ENCODE results near the gene MRPL16.
"Not testable (repeated sequence)": the region's sequence is repeated elsewhere in the genome, so short reads cannot be mapped to it uniquely, and the experiment has no call there.

Gene MRPL16
- 9.0 to 16.8 reads per million in 2 donors for total RNA-seq

DNA sequence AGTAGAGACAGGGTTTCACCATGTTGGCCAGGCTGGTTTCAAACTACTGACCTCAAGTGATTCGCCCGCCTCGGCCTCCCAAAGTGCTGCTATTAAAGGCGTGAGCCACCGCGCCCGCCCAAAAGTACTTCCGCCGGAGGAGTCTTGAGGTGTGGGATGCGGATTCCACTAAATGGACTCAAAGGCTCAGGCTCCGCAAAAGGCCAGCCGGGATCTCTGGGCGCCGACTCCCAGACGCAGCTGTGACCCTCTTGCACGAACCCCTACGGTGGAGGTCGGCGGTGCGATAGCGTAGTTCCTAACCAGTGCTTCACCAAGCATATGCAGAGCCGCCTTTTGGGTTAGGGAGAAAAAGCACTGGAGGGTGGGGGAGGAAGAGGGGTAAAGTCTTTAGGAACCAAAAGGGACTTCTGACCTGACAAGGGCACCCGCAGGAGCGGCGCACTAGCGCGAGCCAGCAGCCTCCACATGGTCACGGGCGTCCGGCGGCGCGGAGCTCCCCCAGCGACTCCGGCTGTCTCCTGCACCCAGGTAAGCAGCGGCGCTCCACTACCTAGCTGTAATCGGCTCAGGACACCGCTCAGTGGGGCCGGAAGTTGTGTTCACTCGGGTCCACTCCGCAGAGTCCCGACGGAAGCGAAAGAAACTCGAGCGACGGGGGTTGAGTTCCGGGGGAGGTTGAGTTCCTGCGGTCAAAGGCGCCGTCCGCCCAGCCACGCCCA, at the start of gene MRPL16:
TSS of gene MRPL16 (minus strand) at position 590 of the 722 bp plus-strand sequence. CDS start at position 470, 120 bp downstream.
- peak; percentile 68 to 94 (median 83) for DNase-seq

- no peak for DNase-seq
These were observed 49.1 kb upstream of the MRPL16 start for GRCh38 chr11:59859673-59860072.

- peak in 1 of 5 experiments; percentile 80 for DNase-seq
These were observed 47.2 kb upstream of the MRPL16 start for GRCh38 chr11:59857439-59858434.

DNA sequence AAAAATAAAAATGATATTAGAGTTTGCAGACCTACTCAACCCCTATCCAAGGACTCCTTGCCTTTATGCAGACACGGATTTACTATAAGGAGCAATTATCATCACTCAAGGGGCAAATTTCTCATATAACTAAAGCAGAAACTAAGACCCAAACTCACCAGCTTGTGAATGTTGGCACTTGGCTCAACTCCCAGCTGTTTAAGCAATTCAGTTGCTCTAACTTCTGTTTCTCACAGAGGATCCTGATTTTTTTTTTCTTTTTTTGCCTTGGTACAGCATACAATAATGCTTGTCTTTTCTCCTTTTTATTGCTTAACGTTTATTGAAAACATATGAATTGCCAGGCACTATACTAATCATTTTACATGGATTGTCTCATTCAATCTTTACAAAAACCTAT, 44.3 kb upstream of the MRPL16 start:
- DNase-seq: no peak

DNA sequence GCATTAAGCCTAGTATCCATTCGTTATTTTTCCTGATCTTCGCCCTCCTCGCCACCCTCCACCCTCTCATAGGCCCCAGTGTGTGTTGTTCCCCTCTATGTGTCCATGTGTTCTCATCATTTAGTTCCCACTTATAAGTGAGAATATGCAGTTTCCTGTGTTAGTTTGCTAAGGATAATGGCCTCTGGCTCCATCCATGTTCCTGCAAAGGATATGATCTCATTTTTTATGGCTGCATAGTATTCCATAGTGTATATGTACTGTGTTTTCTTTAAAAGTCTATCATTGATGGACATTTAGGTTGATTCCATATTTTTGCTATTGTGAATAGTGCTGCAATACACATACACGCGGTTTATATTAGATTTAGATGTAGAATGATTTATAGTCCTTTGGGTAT, 40.8 kb upstream of the MRPL16 start:
- DNase-seq: not testable (repeated sequence)

GRCh38 chr11:59849551-59849950, 39.0 kb upstream of the MRPL16 start:
- not testable (repeated sequence) for DNase-seq

- no peak for DNase-seq
These were observed 38.6 kb upstream of the MRPL16 start for GRCh38 chr11:59849129-59849528.

DNA sequence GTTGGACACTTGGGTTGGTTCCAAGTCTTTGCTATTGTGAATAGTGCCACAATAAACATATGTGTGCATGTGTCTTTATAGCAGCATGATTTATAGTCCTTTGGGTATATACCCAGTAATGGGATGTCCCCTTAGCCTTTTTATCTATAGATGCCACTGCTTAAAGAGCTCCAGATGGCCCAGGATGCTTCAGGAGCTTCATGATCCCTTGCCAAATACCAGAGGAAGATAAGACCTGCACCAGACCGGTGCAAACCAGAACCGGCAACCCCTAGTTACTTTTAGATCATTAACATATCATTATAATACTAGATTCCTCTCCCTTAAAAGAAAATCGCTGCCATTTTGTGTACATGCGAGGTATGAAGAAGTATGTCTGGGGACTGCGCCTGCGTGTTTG, 37.9 kb upstream of the MRPL16 start:
- DNase-seq: not testable (repeated sequence)

DNA sequence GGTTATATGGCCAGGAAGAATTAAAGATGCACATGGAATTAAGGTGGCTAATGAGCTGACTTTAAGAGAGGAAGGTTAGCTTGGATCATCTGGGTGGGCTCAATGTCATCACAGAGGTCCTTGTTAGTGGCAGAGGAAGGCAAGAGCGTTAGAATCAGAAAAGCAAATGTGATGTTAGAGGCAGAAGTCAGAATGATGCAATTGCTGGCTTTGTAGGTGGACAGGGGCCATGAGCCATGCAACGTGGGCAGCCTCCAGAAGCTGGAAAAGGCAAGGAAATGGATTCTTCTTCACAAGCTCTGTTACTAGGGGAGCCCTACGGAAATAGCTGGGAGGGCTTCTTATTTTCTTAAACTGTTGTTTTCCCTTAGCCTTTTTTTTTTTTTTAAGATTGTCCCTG, 37.0 kb upstream of the MRPL16 start:
- DNase-seq: no peak

GRCh38 chr11:59846556-59846955, 36.0 kb upstream of the MRPL16 start:
- no peak for DNase-seq

- DNase-seq: no peak
These were observed 34.8 kb upstream of the MRPL16 start, which contains the start of gene CBLIF for GRCh38 chr11:59845399-59845798. CBLIF (minus strand) TSS chr11:59845499; CDS start chr11:59845453, 46 bp downstream.

- no peak for DNase-seq
These were observed 31.7 kb upstream of the MRPL16 start for GRCh38 chr11:59842316-59842715.

GRCh38 chr11:59841514-59841913, 30.9 kb upstream of the MRPL16 start:
- no peak for DNase-seq

DNA sequence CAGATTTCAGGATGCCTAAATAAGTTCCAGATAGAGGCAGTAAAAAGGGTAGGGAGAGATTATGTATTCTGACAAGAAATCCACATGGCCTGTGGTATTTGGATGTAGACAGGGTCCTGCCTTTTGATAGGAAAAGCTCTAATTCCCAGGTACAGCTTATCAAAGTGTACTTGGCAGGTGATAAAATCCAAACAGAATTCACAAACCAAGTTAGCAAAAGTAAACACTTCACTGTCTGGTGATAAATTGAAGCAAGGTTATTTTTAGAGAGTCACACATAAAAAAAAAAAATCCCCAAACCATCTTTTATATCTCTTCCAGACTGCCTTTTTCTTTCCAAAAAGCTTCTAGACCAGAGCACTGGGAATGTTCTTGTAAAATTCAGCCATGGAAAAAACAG, 29.0 kb upstream of the MRPL16 start:
- no peak for DNase-seq

DNA sequence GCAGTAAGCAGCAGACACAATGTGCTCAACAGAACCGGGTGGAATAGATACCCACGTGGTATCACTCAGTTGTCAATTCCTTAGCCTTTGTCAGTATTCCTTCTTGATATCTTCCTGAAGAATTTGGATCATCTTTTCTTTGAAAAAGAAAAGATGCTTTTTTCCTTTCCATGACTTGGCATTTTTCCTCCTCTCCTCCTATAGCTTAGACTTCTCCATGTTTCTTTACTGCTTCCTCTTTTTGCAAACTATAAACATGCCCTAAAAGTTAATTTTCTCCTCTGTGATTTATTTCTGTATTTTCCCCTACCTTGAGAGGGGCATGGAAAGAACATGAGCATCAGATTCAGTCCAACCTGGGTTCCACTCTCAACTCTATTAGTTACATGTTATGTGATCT, 23.0 kb upstream of the MRPL16 start:
- DNase-seq: no peak

DNA sequence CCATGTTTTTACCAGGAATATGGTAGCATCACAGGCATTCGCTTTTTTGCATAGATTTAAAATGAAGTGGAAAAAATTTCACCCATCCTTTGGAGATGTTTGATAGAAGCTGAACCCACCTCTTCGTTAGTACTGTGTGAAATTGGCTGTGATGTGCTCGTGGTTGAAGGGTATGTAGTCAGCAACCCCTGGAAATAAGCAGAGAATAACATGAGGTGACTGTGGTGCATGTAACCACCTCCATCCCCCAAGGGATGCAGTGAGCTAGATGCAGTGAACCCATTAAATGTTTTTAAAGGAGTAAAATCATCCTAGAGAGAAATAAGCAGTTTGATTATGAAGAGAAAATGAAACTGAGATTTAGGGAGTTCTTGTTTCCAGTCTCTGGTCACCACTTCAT, 18.8 kb upstream of the MRPL16 start:
- no peak for DNase-seq

- DNase-seq: peak in 1 of 5 experiments; percentile 61
These were observed 12.5 kb upstream of the MRPL16 start for GRCh38 chr11:59822989-59823566.

GRCh38 chr11:59818572-59818971, 8.0 kb upstream of the MRPL16 start:
- peak in 1 of 5 experiments; percentile 61 for DNase-seq

- DNase-seq: not testable (repeated sequence)
These were observed 5.9 kb upstream of the MRPL16 start for GRCh38 chr11:59816434-59816833.

GRCh38 chr11:59815754-59816153, 5.2 kb upstream of the MRPL16 start:
- DNase-seq: no peak

- no peak for DNase-seq
These were observed 3.4 kb upstream of the MRPL16 start for GRCh38 chr11:59814021-59814420.

DNA sequence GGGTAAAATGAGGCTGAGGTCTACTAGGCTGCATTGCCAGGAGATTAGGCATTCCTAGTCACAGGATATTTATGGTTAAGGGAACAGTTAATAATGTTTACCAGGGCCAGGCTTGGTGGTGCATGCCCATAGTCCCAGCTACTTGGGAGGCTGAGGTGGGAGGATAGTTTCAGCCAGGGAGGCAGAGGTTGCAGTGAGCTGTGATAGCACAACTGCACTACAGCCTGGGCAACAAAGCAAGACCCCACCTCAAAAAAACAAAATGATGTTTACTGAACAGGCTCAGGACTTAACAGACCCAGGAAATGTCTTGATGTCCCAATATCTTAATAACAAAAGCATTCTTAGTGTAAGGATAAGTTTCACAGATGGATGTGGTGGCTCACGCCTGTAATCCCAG, 2.8 kb upstream of the MRPL16 start:
- no peak for DNase-seq

- no peak for DNase-seq
These were observed 1.6 kb upstream of the MRPL16 start for GRCh38 chr11:59812220-59812619.
